Testis (tissue), 2 donors: ENCODE measurements around the gene AP1M1.

Source experiments
- CTCF ChIP-seq, 3 experiments: fragments of 450-650 bp in 2 of 3; fragments of 200-600 bp in 1 of 3; sonication (generic) in 1 of 3; IDR thresholded peaks; one replicate each; pipeline ENCODE4 v1.5.1; 2016 to 2019; ENCODE audit warnings: antibody characterized with exemption in 3 of 3, mild to moderate bottlenecking in 2 of 3, moderate library complexity in 1 of 3
- POLR2A ChIP-seq: fragments of 450-650 bp; IDR thresholded peaks from one replicate; pipeline ENCODE4 v1.6.1; 2017; ENCODE audit warnings: antibody characterized with exemption, mild to moderate bottlenecking, moderate library complexity

- TF ChIP-seq CTCF (IDR thresholded peaks at IDR 0.05) (no peak), POLR2A (no peak)
Measured at GRCh38 chr19:16180611-16181010, 17.1 kb upstream of the AP1M1 start.
